Body of pancreas (tissue), 4 donors: Measurements from ENCODE around the gene PCDHGB5.

Experiments used
- POLR2A ChIP-seq, 3 donors: fragments of 450-650 bp; IDR thresholded peaks; one replicate each; pipeline ENCODE4 v1.6.1; 2016; ENCODE audit warnings: antibody characterized with exemption in 3 of 3, mild to moderate bottlenecking in 2 of 3
- TF ChIP-seq, protein P1 (sequence below), 7 experiments: fragments of 450-650 bp in 4 of 7; fragments of 200-600 bp in 3 of 7; sonication (generic) in 3 of 7; IDR thresholded peaks; one replicate each; pipeline ENCODE4 v1.5.1; 2016 to 2019; ENCODE audit warnings: antibody characterized with exemption in 7 of 7

DNA sequence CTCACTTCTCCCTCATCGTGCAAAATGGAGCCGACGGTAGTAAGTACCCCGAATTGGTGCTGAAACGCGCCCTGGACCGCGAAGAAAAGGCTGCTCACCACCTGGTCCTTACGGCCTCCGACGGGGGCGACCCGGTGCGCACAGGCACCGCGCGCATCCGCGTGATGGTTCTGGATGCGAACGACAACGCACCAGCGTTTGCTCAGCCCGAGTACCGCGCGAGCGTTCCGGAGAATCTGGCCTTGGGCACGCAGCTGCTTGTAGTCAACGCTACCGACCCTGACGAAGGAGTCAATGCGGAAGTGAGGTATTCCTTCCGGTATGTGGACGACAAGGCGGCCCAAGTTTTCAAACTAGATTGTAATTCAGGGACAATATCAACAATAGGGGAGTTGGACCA, 33.5 kb downstream of the PCDHGB5 start:
- TF ChIP-seq, protein P1, sequence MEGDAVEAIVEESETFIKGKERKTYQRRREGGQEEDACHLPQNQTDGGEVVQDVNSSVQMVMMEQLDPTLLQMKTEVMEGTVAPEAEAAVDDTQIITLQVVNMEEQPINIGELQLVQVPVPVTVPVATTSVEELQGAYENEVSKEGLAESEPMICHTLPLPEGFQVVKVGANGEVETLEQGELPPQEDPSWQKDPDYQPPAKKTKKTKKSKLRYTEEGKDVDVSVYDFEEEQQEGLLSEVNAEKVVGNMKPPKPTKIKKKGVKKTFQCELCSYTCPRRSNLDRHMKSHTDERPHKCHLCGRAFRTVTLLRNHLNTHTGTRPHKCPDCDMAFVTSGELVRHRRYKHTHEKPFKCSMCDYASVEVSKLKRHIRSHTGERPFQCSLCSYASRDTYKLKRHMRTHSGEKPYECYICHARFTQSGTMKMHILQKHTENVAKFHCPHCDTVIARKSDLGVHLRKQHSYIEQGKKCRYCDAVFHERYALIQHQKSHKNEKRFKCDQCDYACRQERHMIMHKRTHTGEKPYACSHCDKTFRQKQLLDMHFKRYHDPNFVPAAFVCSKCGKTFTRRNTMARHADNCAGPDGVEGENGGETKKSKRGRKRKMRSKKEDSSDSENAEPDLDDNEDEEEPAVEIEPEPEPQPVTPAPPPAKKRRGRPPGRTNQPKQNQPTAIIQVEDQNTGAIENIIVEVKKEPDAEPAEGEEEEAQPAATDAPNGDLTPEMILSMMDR (IDR thresholded peaks at IDR 0.05): no peak
- no peak for TF ChIP-seq POLR2A (IDR thresholded peaks at IDR 0.05)
